DND-41 (cell line): ENCODE measurements around the gene PNPLA6.

Experiments used
- EZH2 ChIP-seq: IDR thresholded peaks from 3 replicates; pipeline ENCODE4 v1.6.1; 2012; ENCODE audit warnings: borderline replicate concordance, low read depth, mild to moderate bottlenecking, moderate library complexity, low read length, inconsistent platforms; ENCODE audit not compliant: severe bottlenecking
- TF ChIP-seq, protein P1 (sequence below): IDR thresholded peaks from 2 replicates; pipeline ENCODE4 v1.5.1; 2012; ENCODE audit warnings: borderline replicate concordance, low read length, moderate library complexity, mild to moderate bottlenecking; ENCODE audit not compliant: poor library complexity, severe bottlenecking; ENCODE audit errors: extremely low read depth

- TF ChIP-seq, protein P1, sequence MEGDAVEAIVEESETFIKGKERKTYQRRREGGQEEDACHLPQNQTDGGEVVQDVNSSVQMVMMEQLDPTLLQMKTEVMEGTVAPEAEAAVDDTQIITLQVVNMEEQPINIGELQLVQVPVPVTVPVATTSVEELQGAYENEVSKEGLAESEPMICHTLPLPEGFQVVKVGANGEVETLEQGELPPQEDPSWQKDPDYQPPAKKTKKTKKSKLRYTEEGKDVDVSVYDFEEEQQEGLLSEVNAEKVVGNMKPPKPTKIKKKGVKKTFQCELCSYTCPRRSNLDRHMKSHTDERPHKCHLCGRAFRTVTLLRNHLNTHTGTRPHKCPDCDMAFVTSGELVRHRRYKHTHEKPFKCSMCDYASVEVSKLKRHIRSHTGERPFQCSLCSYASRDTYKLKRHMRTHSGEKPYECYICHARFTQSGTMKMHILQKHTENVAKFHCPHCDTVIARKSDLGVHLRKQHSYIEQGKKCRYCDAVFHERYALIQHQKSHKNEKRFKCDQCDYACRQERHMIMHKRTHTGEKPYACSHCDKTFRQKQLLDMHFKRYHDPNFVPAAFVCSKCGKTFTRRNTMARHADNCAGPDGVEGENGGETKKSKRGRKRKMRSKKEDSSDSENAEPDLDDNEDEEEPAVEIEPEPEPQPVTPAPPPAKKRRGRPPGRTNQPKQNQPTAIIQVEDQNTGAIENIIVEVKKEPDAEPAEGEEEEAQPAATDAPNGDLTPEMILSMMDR: no peak
- no peak for TF ChIP-seq EZH2
Measured at GRCh38 chr19:7545300-7545699, 9.8 kb downstream of the PNPLA6 start.
